Endodermal cell (in vitro differentiated cells): Measurements from ENCODE around the gene AGBL1. TPM values are rescaled to one million over a fixed set of nuclear protein-coding genes. Genes with fewer than 3 reads are reported as not detected.

Experiments
- DNase-seq: peaks from one replicate; pipeline ENCODE4 v3.0.0-alpha.2; 2017
- H3K27ac ChIP-seq: 2 replicates; pipeline ENCODE4 v1.5.1; 2013; ENCODE audit warnings: mild to moderate bottlenecking, low read depth, low read length, moderate library complexity
- H3K27me3 ChIP-seq: 2 replicates; pipeline ENCODE4 v1.6.1; 2013; ENCODE audit warnings: mild to moderate bottlenecking, low read length, moderate library complexity; ENCODE audit not compliant: insufficient read depth, control insufficient read depth, poor library complexity, severe bottlenecking
- H3K36me3 ChIP-seq: 2 replicates; pipeline ENCODE4 v1.7.0; 2013; ENCODE audit warnings: mild to moderate bottlenecking, low read length, moderate library complexity; ENCODE audit not compliant: control insufficient read depth, insufficient read depth
- H3K4me1 ChIP-seq: one replicate; pipeline ENCODE4 v1.7.0; 2013; ENCODE audit warnings: low read length; ENCODE audit not compliant: control insufficient read depth, insufficient read depth
- H3K4me3 ChIP-seq: 2 replicates; pipeline ENCODE4 v1.5.1; 2013; ENCODE audit warnings: mild to moderate bottlenecking, low read length, moderate library complexity
- H3K9ac ChIP-seq: 2 replicates; pipeline ENCODE4 v1.6.1; 2013; ENCODE audit warnings: mild to moderate bottlenecking, low read length, moderate library complexity; ENCODE audit not compliant: poor library complexity, severe bottlenecking; ENCODE audit errors: extremely low read depth
- H3K9me3 ChIP-seq: 2 replicates; pipeline ENCODE4 v1.6.1; 2013; ENCODE audit warnings: mild to moderate bottlenecking, low read length, moderate library complexity; ENCODE audit not compliant: control insufficient read depth
- H3K27ac Mint-ChIP-seq: 2 replicates; pipeline ENCODE4 v1.8.0; 2020; ENCODE audit warnings: mixed read lengths
- H3K27me3 Mint-ChIP-seq: 2 replicates; pipeline ENCODE4 v1.8.0; 2021; ENCODE audit warnings: mild to moderate bottlenecking, mixed read lengths; ENCODE audit not compliant: insufficient read depth
- H3K36me3 Mint-ChIP-seq: 2 replicates; pipeline ENCODE4 v1.8.0; 2020; ENCODE audit warnings: low read depth, mixed read lengths
- H3K4me1 Mint-ChIP-seq: 2 replicates; pipeline ENCODE4 v1.8.0; 2020; ENCODE audit warnings: mixed read lengths
- H3K4me3 Mint-ChIP-seq: 2 replicates; pipeline ENCODE4 v1.8.0; 2020; ENCODE audit warnings: mild to moderate bottlenecking, moderate library complexity, mixed read lengths
- H3K9me3 Mint-ChIP-seq: 2 replicates; pipeline ENCODE4 v1.8.0; 2020; ENCODE audit warnings: mild to moderate bottlenecking, mixed read lengths
- CTCF ChIP-seq: fragments of 200-600 bp; sonication (generic); conservative IDR thresholded peaks from 2 replicates; pipeline ENCODE4 v1.5.0; 2021; ENCODE audit warnings: antibody characterized with exemption, mild to moderate bottlenecking
- WGBS, 2 experiments: methylation state at CpG; one replicate each; pipeline versions ENCODE4 v1.1.5 to v1.1.7; 2013; ENCODE audit warnings: missing lambda C conversion rate in 2 of 2, mixed read lengths in 1 of 2; ENCODE audit not compliant: insufficient coverage in 1 of 2, insufficient read length in 1 of 2; 5-methylcytosine and 5-hydroxymethylcytosine counted together
- total RNA-seq, 2 donors: library from RNA; stranded (reverse); fragmentation: NEBNext Ultra II Directional in 1 of 2; extraction: Animal tissue kit (Norgen Biotek cat#: 25700) in 1 of 2; gene quantifications; 2 replicates in 1 of 2; 3 replicates in 1 of 2; pipeline ENCODE4 v1.2.1, GENCODE V29; 2021

The AGBL1 gene
- total RNA-seq, 2 donors from 2014 or later = 0.07 to 0.11 TPM

GRCh38 chr15:86506401-86506800 is 426.7 kb downstream of the AGBL1 start:
- Histone ChIP-seq H3K36me3 (no peaks in the 10 kb centered on the region), H3K4me1 (no peaks in the 10 kb centered on the region), H3K9ac (no peak overlapping the region), H3K9me3 (peaks cover 4% of the 10 kb centered on the region), H3K27me3 (no peaks in the 10 kb centered on the region), H3K27ac (no peak overlapping the region), H3K4me3 (no peak overlapping the region)
- no peaks in the 10 kb centered on the region for H3K36me3 Mint-ChIP-seq
- 99 to 100% methylated on average over 1 to 2 of the region's 2 CpGs for WGBS, 2 experiments
- H3K4me3 Mint-ChIP-seq = no peak overlapping the region
- TF ChIP-seq CTCF = no peak
- peaks cover 8% of the 10 kb centered on the region for H3K9me3 Mint-ChIP-seq
- peaks cover 13% of the 10 kb centered on the region for H3K4me1 Mint-ChIP-seq
- no peaks in the 10 kb centered on the region for H3K27me3 Mint-ChIP-seq
- DNase-seq = no peak
- no peak overlapping the region for H3K27ac Mint-ChIP-seq

GRCh38 chr15:86515625-86516024 is 436.0 kb downstream of the AGBL1 start:
- peak overlapping the region; percentile 28 for H3K9ac ChIP-seq
- 86 to 95% methylated on average over 2 to 4 of the region's 4 CpGs for WGBS, 2 experiments
- no peaks in the 10 kb centered on the region for H3K36me3 Mint-ChIP-seq
- no peaks in the 10 kb centered on the region for H3K9me3 ChIP-seq
- no peak for TF ChIP-seq CTCF
- H3K4me1 ChIP-seq = peaks cover 2% of the 10 kb centered on the region
- no peaks in the 10 kb centered on the region for H3K9me3 Mint-ChIP-seq
- peak; percentile 41 for DNase-seq
- no peak overlapping the region for H3K27ac ChIP-seq
- H3K36me3 ChIP-seq = no peaks in the 10 kb centered on the region
- H3K27me3 ChIP-seq = no peaks in the 10 kb centered on the region
- H3K4me3 Mint-ChIP-seq = no peak overlapping the region
- peak overlapping the region; percentile 46 for H3K27ac Mint-ChIP-seq
- peaks cover 13% of the 10 kb centered on the region for H3K4me1 Mint-ChIP-seq
- H3K27me3 Mint-ChIP-seq = peaks cover 3% of the 10 kb centered on the region
- peak overlapping the region; percentile 32 for H3K4me3 ChIP-seq

- Mint-ChIP-seq H3K27me3 (peaks cover 6% of the 10 kb centered on the region), H3K27ac (no peak overlapping the region), H3K4me1 (peaks cover 13% of the 10 kb centered on the region), H3K4me3 (no peak overlapping the region), H3K36me3 (no peaks in the 10 kb centered on the region), H3K9me3 (peaks cover 3% of the 10 kb centered on the region)
- Histone ChIP-seq H3K9me3 (peaks cover 5% of the 10 kb centered on the region), H3K9ac (no peak overlapping the region), H3K4me3 (no peak overlapping the region), H3K27ac (no peak overlapping the region), H3K27me3 (no peaks in the 10 kb centered on the region), H3K36me3 (no peaks in the 10 kb centered on the region), H3K4me1 (peaks cover 2% of the 10 kb centered on the region)
- no peak for DNase-seq
- 95% methylated on average over 3 of the region's 3 CpGs; no CpG with 5 or more reads in 1 of the 2 experiments for WGBS, 2 experiments
- no peak for TF ChIP-seq CTCF
Measured at GRCh38 chr15:86522721-86523120, 443.1 kb downstream of the AGBL1 start.
